Activated CD4-positive, alpha-beta T cell treated with anti-CD3 and anti-CD28 coated beads, Interleukin-2, amount 50 U/mL, for 1 hour (primary cell): ENCODE measurements around the gene SHANK1.
"Not testable (repeated sequence)": the region's sequence is repeated elsewhere in the genome, so short reads cannot be mapped to it uniquely, and the experiment has no call there.

Experiments
- DNase-seq: peaks from one replicate; pipeline ENCODE4 v3.0.0-alpha.2; 2020

The SHANK1 gene

GRCh38 chr19:50632151-50632835 lies 87.3 kb downstream of the SHANK1 start:
- DNase-seq, result no peak

- DNase-seq, result no peak
Measured at GRCh38 chr19:50629801-50630200, 89.8 kb downstream of the SHANK1 start.

- no peak for DNase-seq
Measured at GRCh38 chr19:50629194-50629593, 90.4 kb downstream of the SHANK1 start.

GRCh38 chr19:50628551-50628950 lies 91.1 kb downstream of the SHANK1 start:
- DNase-seq, result no peak

GRCh38 chr19:50628146-50628545 lies 91.5 kb downstream of the SHANK1 start:
- no peak for DNase-seq

- no peak for DNase-seq
Measured at GRCh38 chr19:50626795-50627194, 92.8 kb downstream of the SHANK1 start.

- DNase-seq, result no peak
Measured at GRCh38 chr19:50626011-50626410, 93.6 kb downstream of the SHANK1 start.

GRCh38 chr19:50624949-50625600 lies 94.5 kb downstream of the SHANK1 start:
- DNase-seq, result no peak

- not testable (repeated sequence) for DNase-seq
Measured at GRCh38 chr19:50620394-50620906, 99.2 kb downstream of the SHANK1 start.

- DNase-seq, result not testable (repeated sequence)
Measured at GRCh38 chr19:50619184-50619583, 100.4 kb downstream of the SHANK1 start.

- DNase-seq, result not testable (repeated sequence)
Measured at GRCh38 chr19:50618379-50618778, 101.2 kb downstream of the SHANK1 start.

GRCh38 chr19:50612504-50613404 lies 106.8 kb downstream of the SHANK1 start:
- not testable (repeated sequence) for DNase-seq
